Measurements from ENCODE around the gene PCDHGB7.
"Not testable (repeated sequence)": the region's sequence is repeated elsewhere in the genome, so short reads cannot be mapped to it uniquely, and the experiment has no call there.

The PCDHGB7 gene

GRCh38 chr5:141397756-141398551 is 19.5 kb upstream of the PCDHGB7 start, which contains the start of gene PCDHGB5:
Gene PCDHGB5, plus strand, starts transcription at chr5:141397947. Its CDS starts 181 bp downstream, at chr5:141398128.
- peak; percentile 73 for DNase-seq (ENCODE audit: low read depth)

- DNase-seq (ENCODE audit: low read depth), result no peak
These were observed 18.9 kb upstream of the PCDHGB7 start for GRCh38 chr5:141398608-141399007.

DNA sequence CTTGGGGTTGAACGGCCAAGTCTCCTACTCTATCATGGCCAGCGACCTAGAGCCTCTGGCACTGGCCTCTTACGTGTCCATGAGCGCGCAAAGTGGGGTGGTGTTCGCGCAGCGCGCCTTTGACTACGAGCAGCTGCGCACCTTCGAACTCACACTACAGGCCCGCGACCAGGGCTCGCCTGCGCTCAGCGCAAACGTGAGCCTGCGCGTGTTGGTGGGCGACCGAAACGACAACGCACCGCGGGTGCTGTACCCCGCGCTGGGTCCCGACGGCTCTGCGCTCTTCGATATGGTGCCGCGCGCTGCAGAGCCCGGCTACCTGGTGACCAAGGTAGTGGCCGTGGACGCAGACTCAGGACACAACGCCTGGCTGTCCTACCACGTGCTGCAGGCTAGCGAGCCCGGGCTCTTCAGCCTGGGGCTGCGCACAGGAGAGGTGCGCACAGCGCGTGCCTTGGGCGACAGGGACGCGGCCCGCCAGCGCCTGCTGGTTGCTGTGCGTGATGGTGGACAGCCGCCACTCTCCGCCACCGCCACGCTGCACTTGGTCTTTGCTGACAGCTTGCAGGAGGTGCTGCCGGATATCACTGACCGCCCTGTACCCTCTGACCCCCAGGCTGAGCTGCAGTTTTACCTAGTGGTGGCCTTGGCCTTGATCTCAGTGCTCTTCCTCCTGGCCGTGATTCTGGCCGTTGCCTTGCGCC is 17.8 kb upstream of the PCDHGB7 start:
- no peak for DNase-seq (ENCODE audit: low read depth)

DNA sequence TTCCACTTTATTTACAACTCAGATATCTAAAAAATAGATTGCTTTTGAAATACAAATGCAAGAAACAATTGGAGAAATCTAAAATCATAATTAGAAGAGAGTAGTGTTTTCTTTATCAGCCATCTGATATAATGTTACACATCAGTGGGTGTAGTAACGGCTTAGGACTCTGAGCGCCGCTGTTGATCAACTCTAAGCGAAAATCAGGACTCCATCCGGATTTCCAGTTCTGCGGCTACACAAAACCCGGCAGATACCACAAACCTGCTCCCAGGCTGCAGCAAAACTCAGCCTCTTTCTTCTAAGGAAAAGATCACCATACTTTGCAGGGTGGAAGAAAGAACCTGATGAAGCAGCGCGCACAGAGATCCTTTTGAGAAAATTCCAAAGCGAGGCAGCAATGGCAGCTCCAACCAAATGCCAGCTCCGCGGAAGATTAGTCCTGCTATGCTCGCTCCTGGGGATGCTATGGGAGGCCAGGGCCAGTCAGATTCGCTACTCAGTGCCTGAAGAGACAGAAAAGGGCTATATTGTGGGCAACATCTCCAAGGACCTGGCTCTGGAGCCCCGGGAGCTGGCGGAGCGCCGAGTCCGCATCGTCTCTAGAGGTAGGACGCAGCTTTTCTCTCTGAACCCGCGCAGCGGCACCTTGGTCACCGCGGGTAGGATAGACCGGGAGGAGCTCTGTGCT is 14.8 kb upstream of the PCDHGB7 start, which contains the start of gene PCDHGA9:
PCDHGA9 (plus strand) TSS at position 226 of the 691 bp plus-strand sequence; CDS start at position 401, 175 bp downstream.
- DNase-seq (ENCODE audit: low read depth), result peak; percentile 11

DNA sequence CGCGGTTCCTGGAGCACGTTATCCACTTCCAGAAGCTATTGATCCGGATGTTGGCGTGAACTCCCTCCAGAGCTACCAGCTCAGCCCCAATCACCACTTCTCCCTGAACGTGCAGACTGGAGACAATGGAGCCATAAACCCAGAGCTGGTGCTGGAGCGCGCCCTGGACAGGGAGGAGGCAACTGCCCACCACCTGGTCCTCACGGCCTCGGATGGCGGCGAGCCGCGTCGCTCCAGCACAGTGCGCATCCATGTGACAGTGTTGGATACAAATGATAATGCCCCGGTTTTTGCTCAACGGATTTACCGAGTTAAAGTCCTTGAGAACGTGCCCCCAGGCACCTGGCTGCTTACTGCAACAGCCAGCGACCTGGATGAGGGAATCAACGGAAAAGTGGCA is 14.1 kb upstream of the PCDHGB7 start:
- DNase-seq (ENCODE audit: low read depth), result no peak

GRCh38 chr5:141407790-141408505 is 9.5 kb upstream of the PCDHGB7 start, which contains the start of gene PCDHGB6:
Gene PCDHGB6, plus strand, starts transcription at chr5:141408021. Its CDS starts 182 bp downstream, at chr5:141408203.
- DNase-seq (ENCODE audit: low read depth), result peak; percentile 28

GRCh38 chr5:141409598-141410306 is 7.7 kb upstream of the PCDHGB7 start:
- DNase-seq (ENCODE audit: low read depth), result no peak

DNA sequence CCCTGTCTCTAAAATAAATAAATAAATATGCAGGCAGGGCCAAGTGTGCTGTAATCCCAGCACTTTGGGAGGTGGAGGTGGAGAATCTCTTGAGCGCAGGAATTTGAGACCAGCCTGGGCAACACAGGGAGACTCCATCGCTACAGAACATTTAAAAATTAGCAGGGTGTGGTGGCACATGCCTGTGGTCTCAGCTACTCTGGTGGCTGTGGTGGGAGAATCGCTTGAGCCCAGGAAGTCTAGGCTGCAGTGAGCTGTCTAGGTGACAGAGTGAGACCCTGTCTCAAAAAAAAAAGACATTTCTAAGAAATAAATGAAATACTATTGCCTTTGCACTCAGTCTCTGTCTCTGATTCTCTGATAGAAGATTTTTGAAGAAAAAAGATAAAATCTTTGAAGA is 5.9 kb upstream of the PCDHGB7 start:
- DNase-seq (ENCODE audit: low read depth), result no peak

DNA sequence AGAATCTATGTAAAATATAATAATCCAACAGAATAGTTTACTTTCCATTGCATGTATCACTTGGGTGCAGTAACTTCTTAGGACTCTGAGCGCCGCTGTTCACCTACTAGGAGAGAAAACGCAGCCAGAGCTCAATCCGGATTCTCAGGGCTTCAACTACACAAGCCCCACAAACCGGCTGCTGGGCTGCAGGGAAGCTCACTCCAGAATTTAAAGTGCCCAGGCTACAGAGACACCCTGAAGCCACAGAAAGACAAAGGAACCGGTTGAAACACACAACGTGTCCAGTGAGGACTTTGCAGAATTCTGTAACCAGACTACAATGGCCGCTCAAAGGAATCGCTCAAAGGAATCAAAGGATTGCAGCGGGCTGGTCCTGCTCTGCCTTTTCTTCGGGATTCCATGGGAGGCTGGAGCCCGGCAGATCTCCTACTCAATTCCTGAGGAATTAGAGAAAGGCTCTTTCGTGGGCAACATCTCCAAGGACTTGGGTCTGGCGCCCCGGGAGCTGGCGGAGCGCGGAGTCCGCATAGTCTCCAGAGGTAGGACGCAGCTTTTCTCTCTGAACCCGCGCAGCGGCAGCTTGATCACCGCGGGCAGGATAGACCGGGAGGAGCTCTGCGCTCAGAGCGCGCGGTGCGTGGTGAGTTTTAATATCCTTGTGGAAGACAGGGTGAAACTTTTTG is 4.5 kb upstream of the PCDHGB7 start, which contains the start of gene PCDHGA10:
PCDHGA10 (plus strand) TSS at position 134 of the 686 bp plus-strand sequence; CDS start at position 323, 189 bp downstream.
- DNase-seq (ENCODE audit: low read depth), result peak; percentile 72

DNA sequence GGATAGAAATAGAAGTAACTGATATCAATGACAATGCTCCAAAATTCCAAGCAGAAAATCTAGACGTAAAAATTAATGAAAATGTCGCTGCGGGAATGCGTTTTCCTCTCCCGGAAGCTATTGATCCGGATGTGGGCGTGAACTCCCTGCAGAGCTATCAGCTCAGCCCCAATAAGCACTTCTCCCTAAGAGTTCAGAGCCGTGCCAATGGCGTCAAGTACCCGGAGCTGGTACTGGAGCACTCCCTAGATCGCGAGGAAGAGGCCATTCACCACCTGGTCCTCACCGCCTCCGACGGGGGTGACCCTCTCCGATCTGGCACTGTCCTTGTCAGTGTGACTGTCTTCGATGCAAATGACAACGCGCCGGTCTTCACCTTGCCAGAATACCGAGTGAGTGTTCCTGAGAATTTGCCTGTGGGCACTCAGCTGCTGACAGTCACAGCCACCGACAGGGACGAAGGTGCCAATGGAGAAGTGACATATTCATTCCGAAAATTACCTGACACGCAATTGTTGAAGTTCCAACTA is 3.9 kb upstream of the PCDHGB7 start:
- no peak for DNase-seq (ENCODE audit: low read depth)

DNA sequence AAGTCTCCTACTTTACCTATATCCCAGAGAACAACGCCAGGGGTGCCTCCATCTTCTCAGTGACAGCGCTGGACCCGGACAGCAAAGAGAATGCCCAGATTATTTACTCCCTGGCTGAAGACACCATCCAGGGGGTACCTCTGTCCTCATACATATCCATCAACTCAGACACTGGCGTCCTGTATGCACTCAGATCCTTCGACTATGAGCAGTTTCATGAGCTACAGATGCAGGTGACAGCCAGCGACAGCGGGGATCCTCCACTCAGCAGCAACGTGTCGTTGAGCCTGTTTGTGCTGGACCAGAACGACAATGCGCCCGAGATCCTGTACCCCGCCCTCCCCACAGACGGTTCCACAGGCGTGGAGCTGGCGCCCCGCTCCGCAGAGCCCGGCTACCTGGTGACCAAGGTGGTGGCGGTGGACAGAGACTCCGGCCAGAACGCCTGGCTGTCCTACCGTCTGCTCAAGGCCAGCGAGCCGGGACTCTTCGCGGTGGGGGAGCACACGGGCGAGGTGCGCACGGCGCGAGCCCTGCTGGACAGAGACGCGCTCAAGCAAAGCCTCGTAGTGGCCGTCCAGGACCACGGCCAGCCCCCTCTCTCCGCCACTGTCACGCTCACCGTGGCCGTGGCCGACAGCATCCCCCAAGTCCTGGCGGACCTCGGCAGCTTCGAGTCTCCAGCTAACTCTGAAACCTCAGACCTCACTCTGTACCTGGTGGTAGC is 2.8 kb upstream of the PCDHGB7 start:
- not testable (repeated sequence) for DNase-seq (ENCODE audit: low read depth)

DNA sequence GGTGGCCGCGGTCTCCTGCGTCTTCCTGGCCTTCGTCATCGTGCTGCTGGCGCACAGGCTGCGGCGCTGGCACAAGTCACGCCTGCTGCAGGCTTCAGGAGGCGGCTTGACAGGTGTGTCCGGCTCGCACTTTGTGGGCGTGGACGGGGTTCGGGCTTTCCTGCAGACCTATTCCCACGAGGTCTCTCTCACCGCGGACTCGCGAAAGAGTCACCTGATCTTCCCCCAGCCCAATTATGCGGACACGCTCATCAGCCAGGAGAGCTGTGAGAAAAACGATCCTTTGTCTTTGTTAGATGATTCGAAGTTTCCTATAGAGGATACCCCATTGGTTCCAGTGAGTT is 2.2 kb upstream of the PCDHGB7 start:
- DNase-seq (ENCODE audit: low read depth), result not testable (repeated sequence)

GRCh38 chr5:141419074-141419880 is 1.8 kb downstream of the PCDHGB7 start:
- no peak for DNase-seq (ENCODE audit: low read depth)

GRCh38 chr5:141420855-141421488 is 3.5 kb downstream of the PCDHGB7 start, which contains the start of gene PCDHGA11:
Gene PCDHGA11, plus strand, starts transcription at chr5:141421051. Its CDS starts 177 bp downstream, at chr5:141421228.
- DNase-seq (ENCODE audit: low read depth), result peak; percentile 14

- DNase-seq (ENCODE audit: low read depth), result no peak
These were observed 4.0 kb downstream of the PCDHGB7 start for GRCh38 chr5:141421489-141421855.

- no peak for DNase-seq (ENCODE audit: low read depth)
These were observed 5.3 kb downstream of the PCDHGB7 start for GRCh38 chr5:141422742-141423291.

DNA sequence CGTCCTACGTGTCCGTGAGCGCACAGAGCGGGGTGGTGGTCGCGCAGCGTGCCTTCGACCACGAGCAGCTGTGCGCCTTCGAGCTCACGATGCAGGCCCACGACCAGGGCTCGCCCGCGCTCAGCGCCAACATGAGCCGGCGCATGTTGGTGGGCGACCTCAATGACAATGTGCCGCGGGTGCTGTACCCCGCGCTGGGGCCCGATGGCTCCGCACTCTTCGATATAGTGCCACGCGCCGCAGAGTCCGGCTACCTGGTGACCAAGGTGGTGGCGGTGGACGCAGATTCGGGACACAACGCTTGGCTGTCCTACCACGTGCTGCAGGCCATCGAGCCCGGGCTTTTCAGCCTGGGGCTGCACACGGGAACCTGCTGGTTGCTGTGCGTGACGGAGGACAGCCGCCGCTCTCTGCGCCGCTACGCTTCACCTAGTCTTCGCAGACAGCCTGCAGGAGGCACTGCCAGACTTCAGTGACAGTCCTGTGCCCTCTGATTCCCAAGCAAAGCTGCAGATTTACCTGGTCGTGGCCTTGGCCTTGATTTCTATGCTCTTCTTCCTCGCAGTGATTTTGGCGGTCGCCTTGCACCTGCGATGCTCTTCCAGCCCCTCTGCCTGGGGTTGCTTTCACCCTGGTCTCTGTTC is 10.4 kb downstream of the PCDHGB7 start:
- no peak for DNase-seq (ENCODE audit: low read depth)

Data from EH (cell line).